GM21619 (cell line): ENCODE results near the gene GPR22.

Source experiments
- ATAC-seq: cut with Tn5 transposase; IDR thresholded peaks from one replicate; pipeline ENCODE4 v1.9.1; 2021; ENCODE audit not compliant: unreplicated experiment

Gene GPR22

DNA sequence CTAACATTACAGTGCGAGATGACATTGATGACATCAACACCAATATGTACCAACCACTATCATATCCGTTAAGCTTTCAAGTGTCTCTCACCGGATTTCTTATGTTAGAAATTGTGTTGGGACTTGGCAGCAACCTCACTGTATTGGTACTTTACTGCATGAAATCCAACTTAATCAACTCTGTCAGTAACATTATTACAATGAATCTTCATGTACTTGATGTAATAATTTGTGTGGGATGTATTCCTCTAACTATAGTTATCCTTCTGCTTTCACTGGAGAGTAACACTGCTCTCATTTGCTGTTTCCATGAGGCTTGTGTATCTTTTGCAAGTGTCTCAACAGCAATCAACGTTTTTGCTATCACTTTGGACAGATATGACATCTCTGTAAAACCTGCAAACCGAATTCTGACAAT is 4.3 kb downstream of the GPR22 start:
- no peak for ATAC-seq

DNA sequence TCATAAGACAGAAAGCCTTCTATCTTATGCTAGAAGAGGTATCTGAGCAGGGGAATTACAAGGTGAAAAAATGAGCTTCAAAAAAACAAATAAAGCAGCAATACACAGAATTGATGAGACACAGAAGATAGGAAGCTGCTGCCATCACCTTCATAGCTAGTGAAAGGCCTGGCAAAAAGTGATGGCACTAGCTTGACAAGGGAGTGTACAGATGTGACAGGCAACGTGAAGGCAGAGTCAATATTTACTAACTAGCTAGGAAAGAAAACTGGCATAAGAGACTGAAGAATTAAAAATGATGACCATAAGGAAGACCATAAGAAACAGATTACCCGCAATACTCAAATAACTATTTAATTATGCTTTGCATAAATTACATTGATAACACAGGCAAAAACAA is 9.4 kb downstream of the GPR22 start:
- no peak for ATAC-seq

DNA sequence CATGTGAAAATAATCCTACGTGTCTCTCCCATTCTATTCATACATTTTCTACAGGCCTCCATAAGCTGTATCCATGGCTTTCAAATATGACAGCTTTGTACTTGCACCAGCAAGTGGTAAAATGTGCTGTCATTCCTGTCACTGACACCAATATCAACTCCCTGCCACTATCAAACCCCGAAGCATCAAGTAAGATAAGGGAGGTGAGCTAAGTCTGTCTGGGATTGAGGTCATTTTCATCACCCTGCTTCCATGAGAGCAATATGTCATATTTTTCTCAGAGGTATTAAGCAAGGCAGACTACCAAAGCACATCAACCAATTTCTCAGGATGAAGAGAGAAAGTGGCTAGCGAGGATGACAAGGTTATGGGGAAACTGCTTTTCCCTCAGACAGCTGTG is 11.1 kb downstream of the GPR22 start:
- ATAC-seq = no peak

DNA sequence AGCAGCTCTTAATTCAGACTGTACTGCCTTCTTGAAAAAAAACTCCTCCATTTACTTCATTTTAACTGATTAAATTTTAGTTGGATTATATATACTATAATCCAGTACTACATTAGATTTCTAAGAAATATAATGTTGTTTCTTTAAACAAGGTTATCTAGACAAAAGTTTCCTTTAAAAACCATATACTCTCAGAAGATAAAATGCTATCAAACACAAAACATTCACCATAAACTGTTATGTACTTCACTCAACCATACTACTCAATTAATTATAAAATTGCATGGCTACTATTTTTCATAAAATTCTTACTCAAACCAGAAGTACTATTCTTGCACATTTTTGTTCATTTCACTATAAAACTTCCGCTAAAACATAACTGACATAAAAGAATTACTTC is 12.7 kb downstream of the GPR22 start:
- ATAC-seq = no peak

DNA sequence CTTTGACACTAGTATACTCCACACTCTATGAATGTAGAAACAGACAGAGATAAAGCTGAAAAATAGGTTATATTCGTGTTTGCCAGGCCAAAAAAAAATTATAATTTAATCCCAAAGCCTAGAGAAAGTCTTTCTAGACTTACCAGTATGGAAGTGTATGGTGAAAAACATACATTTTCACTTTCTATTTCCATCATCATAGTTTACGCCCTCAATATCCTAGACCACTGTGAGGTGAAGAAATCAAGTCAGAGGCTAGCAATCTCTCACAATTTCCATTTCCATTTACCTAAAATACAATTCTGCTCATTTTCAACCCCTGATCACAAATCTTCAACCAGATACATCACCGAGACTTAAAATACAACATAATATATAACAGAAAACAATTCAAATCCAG is 16.2 kb downstream of the GPR22 start:
- ATAC-seq = no peak

DNA sequence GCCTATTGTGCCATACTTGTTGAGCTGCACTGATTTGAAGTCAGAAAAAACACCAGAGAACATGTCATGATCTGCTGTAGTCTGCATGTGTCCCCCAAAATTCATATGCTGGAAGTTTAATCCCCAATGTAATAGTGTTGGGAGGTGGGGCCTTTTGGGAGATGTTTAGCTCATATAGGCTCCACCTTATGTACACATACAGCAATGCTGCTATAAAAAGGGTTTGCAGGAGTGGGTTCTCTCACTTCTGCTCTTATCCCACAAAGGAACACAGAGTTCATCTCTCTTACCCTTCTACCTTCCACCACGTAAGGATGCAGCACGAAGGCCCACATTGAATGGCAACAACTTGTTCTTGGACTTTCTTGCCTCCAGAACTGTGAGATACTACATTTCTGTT is 23.0 kb downstream of the GPR22 start:
- no peak for ATAC-seq

DNA sequence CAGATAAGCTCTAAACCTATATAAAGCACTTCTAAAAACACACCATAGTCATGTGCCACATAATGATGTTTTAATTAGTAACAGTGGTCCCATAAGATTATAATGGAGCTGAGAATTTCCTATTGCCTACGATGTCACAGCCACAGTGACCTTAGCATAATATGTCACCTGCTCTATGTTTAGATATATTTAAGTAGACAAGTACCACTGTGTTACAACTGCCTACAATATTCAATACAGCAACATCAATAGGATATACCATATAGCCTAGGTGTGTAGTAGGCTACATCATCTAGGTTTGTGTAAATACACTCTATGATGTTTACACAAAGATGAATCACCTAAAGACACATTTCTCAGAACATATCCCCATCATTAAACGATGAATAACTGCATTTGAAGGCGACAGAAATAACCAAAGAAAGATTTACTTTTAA is 24.5 kb downstream of the GPR22 start:
- ATAC-seq = no peak

DNA sequence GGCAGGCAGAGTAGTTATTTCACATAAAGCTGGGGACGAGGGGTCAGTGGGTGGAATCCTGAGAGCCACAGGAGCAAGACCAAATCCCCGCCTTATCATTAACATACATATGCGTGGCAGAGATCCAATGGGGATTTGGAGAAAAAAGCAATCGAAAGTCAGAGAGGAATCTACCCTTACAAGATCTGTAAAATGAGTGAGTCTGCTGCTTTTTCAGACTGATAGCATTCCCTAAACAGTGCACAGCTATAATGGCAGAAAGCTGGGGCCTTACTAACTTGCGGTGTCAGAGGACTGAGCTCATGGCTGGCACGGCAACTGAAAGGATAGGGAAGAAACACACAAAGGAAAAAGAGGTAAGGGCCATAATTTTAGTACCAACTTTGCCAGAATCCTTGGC is 25.0 kb downstream of the GPR22 start:
- ATAC-seq = no peak

DNA sequence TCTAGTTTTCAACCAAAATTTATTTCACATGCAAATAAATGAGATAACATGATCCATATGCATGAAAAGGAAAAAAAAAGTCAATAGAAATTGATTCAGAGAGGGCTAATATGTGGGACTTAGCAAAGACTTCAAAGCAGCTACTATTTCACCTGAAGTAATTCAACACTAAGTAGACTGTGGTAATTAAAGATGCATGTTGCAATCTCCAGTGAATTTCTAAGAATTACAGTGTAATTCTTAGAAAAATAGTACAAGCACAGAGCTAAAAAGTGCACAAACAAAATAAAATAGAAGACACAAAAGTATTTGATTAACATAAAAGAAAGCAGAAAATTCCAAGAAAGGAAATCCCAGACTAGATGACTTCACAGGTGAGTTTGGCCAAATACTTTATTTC is 25.7 kb downstream of the GPR22 start:
- no peak for ATAC-seq

DNA sequence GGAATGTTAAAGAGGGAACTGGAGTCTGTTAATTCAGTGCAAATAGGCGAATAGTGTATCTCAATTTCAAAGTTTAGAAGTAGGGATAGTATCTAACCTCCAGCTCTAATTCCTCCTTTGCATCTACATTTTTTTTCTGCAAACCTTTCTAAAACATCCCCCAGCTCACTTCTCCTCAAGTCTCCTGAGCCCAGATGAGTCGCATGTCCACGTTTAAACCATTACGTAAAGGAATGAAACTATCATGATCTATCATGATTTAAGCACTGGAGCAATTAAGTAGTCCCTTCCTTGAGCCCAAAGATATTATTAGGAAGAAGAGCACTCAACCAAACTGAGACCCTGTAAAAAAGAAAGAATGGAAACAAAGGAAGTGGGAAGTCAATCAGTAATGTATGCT is 29.9 kb downstream of the GPR22 start:
- no peak for ATAC-seq

DNA sequence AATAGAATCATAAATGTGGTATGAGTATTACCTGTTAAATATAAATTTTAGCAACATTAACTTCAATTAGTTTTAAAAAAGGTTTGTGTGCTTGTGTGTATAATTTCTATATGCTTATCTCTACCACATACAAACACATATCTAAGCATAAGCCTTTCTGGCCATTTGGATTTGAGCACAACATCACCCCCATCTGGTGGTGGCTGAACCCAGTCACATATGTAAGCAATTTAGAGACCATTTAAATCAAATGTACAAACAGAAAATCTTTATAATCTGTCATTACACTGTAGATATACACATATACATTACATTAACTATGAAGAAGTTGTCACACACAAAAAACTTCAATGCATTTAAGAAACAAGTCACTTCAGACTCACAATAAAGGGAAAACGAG is 31.7 kb downstream of the GPR22 start:
- no peak for ATAC-seq

DNA sequence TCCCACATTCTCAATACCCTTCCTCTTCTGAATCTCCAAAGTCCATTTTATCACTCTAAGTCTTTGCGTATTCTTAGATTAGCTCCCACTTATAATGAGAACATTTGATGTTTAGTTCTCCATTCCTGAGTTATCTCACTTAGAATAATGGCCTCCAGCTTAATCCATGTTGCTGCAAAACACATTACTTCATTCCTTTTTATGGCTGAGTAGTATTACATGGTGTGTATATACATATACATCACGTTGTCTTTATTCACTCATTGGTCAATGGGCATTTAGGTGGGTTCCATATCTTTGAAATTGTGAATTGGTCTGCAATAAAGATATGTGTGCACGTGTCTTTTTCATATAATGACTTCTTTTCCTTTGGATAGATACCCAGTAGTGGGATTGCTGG is 32.3 kb downstream of the GPR22 start:
- no peak for ATAC-seq

DNA sequence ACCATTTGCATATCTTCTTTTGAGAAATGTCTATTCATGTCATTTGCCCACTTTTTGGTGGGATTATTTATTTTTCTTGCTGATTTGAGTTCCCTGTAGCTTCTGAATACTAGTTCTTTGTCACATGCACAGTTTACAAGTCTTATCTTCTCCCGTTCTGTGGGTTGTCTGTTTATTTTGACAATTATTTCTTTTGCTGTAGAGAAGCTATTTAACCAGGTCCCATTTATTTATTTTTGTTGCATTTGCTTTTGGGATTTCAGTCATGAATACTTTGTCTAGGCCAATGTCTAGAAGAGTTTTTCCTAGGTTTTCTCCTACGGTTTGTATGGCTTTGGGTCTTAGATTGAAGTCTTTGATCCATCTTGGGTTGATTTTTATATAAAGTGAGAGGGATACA is 32.9 kb downstream of the GPR22 start:
- ATAC-seq = no peak

DNA sequence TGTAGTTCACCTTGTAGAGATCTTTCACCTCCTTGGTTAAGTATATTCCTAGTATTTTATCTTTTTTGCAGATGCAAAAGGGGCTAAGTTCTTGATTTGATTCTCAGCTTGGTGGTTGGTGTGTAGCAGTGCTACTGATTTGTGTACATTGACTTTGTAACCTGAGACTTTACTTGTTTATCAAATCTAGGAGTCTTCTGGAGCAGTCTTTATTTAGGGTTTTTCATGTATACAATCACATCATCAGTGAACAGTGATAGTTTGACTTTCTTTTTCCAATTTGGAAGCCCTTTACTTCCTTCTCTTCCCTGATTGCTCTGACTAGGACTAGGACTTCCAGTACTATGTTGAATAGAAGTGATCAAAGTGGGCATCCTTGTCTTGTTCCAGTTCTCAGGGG is 33.8 kb downstream of the GPR22 start:
- no peak for ATAC-seq

DNA sequence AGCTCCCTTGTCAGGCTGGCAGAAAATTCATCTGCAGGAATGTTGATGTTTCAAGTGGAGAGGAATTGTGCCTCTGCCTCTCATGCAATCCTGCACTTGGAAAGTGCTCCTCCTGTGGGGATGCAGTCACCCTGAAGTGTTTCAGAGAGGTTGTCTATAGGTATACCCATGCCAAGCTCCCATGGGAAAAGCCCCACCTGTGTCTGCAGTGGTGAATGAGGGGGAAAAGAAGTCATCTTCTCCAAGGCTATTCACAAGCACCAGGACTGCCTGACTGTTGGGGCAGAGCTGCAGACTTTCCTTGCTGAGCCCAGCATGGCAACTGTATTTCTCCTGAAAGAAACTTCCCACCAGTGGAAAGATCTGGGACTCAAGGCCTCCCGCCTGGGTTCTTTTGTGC is 35.5 kb downstream of the GPR22 start:
- no peak for ATAC-seq

DNA sequence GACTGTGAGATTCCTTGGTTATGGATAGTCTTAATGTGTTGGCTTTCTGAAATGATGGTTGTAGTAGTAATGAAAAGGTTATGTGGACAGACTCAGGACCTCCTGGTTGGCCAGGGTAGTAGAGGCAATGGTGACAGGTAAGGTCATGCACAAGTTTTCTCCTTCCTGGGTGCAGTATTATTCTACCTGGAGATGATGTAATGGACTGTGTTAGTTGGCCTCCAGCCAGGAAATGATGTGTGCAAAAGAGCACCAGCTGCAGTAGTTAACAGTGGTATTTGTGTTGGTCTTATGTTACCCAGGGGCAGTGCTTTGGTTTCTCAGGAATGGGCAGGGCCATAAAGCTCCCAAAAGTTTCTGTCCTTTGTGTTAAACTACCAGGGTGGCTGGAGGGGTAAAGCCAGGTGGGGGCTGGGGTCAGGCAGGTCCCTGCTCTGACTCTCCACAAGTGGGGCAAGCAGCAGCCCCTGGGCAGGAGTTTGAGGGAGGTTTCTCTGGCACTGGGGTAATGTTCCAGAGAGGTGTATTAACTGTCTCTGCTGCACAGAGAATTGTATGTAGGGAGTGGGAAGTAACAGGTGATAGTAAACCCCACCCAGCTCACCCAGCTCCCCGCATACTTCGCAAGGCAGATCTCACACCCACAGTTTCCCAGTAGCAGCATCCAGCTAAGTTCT is 36.3 kb downstream of the GPR22 start:
- ATAC-seq = no peak

DNA sequence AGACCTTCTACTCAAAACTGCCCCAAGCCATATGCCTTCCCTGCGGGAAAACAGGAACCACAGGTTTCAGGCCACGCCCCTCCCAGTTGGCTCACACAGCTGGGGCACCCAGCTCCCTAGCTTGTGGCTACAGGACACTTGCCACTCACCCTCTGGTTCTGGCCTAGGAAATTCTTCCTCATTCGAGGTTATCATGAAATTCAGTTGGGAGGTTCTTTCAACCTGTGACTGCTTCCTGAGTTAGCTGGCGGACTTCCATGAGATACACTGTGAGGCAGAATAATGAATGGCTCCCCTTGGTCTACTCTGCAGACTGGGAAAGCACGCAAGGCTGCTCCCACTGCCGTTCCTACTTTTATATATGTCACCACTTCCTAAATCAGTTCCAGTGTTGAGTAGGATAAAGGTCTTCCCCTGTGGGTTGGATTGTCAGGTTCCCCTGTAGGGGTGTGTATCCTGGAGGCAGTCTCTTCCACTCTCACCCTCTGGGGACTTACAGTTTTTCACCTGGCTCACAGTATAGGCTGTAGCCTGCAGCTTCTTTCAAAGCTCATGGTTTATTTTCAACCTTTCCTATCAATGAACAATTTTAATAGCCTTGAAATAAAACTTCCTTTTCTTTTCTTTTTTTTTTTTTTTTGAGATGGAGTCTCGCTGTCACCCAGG is 37.0 kb downstream of the GPR22 start:
- ATAC-seq = no peak
